Measurements from ENCODE around the gene C3orf18. TPM values are rescaled to one million over a fixed set of nuclear protein-coding genes. Genes with fewer than 3 reads are reported as not detected.

C3orf18 gene
- total RNA-seq, 4 donors from 2014 or later, result 1.1 to 26.4 (median 3.2) TPM; not detected in 1

DNA sequence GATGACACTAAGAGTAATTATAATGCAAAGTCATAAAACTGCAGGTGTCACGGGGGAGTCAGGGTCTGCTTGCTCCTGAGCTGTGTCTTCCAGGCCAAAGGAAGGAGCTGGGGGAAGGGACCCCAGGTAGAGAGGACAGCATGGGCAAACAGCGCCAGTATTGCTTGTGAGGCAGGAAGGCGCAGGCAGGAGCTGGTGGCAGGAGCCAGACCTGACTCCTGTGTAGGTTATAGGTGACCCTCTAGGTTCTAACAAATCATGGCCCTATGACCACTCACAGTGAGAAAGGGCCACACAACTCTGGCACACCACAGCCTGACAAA is 42.2 kb upstream of the C3orf18 start:
- Histone ChIP-seq H3K27ac (peak overlapping the region; percentile 81 to 92 (median 88)), H3K36me3 (peaks cover 0 to 29% (median 0%) of the 10 kb centered on the region in 3 donors), H3K4me1 (peaks cover 0 to 70% (median 15%) of the 10 kb centered on the region in 4 donors), H3K27me3 (no peaks in the 10 kb centered on the region), H3K9me3 (no peaks in the 10 kb centered on the region), H3K4me3 (peak overlapping the region in 3 of 4 donors; percentile 63 to 87 (median 74))
- TF ChIP-seq, protein P1, sequence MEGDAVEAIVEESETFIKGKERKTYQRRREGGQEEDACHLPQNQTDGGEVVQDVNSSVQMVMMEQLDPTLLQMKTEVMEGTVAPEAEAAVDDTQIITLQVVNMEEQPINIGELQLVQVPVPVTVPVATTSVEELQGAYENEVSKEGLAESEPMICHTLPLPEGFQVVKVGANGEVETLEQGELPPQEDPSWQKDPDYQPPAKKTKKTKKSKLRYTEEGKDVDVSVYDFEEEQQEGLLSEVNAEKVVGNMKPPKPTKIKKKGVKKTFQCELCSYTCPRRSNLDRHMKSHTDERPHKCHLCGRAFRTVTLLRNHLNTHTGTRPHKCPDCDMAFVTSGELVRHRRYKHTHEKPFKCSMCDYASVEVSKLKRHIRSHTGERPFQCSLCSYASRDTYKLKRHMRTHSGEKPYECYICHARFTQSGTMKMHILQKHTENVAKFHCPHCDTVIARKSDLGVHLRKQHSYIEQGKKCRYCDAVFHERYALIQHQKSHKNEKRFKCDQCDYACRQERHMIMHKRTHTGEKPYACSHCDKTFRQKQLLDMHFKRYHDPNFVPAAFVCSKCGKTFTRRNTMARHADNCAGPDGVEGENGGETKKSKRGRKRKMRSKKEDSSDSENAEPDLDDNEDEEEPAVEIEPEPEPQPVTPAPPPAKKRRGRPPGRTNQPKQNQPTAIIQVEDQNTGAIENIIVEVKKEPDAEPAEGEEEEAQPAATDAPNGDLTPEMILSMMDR (IDR thresholded peaks at IDR 0.05), result no peak
- TF ChIP-seq POLR2A (IDR thresholded peaks at IDR 0.05), result no peak
- DNase-seq, result no peak

DNA sequence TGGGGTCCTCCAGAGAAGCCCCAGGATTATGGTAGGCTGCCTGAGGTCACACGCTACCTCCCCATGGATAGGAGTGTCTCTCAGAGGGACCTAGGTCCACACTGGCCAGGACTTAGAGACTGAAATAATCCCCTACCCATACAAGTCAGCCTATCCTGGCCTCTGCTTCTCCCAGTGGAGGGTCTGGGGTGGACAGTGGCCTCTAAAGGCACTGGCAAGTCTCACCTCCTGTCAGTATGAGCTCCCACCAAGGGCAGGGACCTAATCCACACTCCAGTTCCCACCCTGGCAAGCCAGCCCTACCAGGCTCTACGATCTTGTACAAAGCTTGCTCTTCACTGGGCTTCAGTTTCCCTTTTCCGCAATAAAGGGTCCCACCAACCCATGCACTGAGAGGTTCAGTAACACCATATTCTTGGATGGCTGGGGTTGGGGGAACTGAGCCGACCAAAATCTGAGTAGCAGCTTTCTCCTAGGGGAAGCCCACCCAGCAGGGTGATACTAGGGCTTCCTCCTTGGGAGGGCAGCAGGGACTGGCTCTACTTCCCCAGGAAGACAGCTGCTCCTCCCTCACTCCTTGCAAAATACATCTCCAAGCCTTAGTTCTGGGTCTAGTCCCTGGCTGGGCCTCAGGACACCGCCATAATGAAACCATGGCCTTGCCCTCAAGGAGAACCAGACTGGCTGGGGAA is 41.7 kb upstream of the C3orf18 start:
- DNase-seq, result no peak
- peak overlapping the region in 3 of 4 donors; percentile 63 to 87 (median 74) for H3K4me3 ChIP-seq
- H3K9me3 ChIP-seq, result no peaks in the 10 kb centered on the region
- no peaks in the 10 kb centered on the region for H3K27me3 ChIP-seq
- H3K4me1 ChIP-seq, result peaks cover 0 to 70% (median 15%) of the 10 kb centered on the region in 4 donors
- peak overlapping the region; percentile 19 to 92 (median 84) for H3K27ac ChIP-seq
- TF ChIP-seq, protein P1 (IDR thresholded peaks at IDR 0.05), result no peak
- TF ChIP-seq POLR2A (IDR thresholded peaks at IDR 0.05), result no peak
- peaks cover 0 to 34% (median 0%) of the 10 kb centered on the region in 3 donors for H3K36me3 ChIP-seq

DNA sequence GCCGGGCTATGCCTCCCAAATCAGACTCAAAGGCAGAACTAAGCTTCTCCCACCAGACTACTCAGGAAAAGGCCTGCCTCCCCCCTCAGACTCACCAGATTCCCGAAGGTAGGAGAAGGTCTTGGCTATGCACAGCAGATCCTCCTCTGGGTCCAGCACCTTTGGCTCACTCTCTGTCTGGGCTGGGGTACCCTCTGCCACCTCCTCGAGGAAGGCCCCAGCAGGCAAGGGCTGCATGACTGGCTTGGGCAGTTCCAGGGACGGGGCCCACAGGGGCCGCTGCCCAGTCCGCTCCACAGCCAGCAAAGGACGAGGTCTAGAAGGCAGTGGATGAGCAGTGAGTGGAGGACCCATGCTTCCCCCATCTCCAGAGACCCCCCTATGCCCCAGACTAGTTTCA is 40.7 kb upstream of the C3orf18 start:
- Histone ChIP-seq H3K9me3 (no peaks in the 10 kb centered on the region), H3K27me3 (no peaks in the 10 kb centered on the region), H3K36me3 (peaks cover 0 to 34% (median 0%) of the 10 kb centered on the region in 3 donors), H3K4me3 (peak overlapping the region in 1 of 4 donors; percentile 87), H3K27ac (peak overlapping the region; percentile 11 to 81 (median 58)), H3K4me1 (peaks cover 0 to 65% (median 15%) of the 10 kb centered on the region in 4 donors)
- no peak for DNase-seq
- TF ChIP-seq POLR2A (IDR thresholded peaks at IDR 0.05), result no peak
- TF ChIP-seq, protein P1 (IDR thresholded peaks at IDR 0.05), result no peak

DNA sequence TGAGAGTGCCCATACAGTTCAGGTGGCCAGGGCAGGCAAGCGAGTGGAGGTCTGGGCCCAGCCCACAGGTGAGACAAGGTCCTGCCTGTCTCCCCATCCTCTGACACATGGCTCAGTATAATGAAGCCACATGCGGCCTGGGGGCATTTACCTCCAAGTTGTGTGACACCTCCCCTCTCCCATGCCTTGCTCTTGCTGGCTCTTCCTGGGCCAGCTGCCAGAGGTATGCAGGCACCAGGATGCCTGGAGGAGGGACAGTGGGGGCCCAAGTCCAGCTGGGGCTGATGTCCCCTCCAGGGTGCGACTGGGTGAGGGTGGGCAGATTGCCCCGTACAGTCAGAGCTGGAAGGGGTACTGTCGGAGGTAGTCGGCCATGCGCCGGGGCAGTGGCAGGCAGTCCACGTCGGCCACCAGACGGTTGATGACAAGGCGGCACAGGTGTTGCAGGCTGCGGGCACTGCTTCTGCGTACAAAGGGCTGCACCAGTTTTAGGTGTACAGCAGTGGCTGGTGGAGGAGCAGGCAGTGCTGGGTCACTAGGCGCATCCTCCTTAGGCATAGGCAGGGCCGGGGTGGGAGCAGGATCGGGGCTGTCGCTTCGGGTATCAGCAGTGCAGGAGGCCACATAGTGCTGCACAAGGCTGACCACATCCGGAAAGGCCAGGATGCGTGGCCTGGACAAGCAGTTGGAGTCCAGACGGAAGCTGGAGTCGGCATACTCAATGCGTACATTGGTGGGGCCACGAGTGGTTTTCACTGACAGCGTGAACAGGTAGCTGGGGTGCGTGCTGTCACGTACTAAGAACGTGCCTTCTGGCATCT is 39.9 kb upstream of the C3orf18 start:
- TF ChIP-seq POLR2A (IDR thresholded peaks at IDR 0.05), result no peak
- TF ChIP-seq, protein P1 (IDR thresholded peaks at IDR 0.05), result no peak
- Histone ChIP-seq H3K36me3 (peaks cover 0 to 34% (median 0%) of the 10 kb centered on the region in 3 donors), H3K4me1 (peaks cover 6 to 65% (median 18%) of the 10 kb centered on the region in 4 donors), H3K9me3 (no peaks in the 10 kb centered on the region), H3K4me3 (peak overlapping the region in 3 of 4 donors; percentile 1 to 87 (median 12)), H3K27ac (peak overlapping the region; percentile 24 to 65 (median 48)), H3K27me3 (no peaks in the 10 kb centered on the region)
- no peak for DNase-seq

DNA sequence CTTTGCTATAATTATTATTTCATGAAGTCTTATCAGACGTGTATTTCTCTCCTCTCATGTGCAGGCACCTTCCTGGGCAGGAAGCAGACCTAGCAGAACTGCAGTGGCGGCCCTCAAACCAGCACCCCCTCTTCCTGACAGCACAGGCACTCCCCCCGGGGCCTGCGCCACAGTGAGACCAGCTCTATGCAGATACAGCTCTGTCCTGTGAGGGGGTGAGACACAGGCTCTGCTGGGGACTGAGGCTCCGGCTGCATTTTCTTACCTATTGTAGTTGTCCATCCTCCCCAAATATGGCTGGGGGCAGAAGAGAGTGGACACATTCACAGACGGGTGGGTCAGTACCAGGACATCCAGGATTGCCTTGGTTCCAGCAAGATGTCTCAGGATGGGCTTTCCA is 39.0 kb upstream of the C3orf18 start:
- peak overlapping the region in 1 of 4 donors; percentile 87 for H3K4me3 ChIP-seq
- no peaks in the 10 kb centered on the region for H3K27me3 ChIP-seq
- peaks cover 0 to 34% (median 0%) of the 10 kb centered on the region in 3 donors for H3K36me3 ChIP-seq
- DNase-seq, result peak in 1 of 3 donors; percentile 43
- TF ChIP-seq POLR2A (IDR thresholded peaks at IDR 0.05), result no peak
- TF ChIP-seq, protein P1 (IDR thresholded peaks at IDR 0.05), result no peak
- H3K9me3 ChIP-seq, result no peaks in the 10 kb centered on the region
- H3K4me1 ChIP-seq, result peaks cover 10 to 72% (median 22%) of the 10 kb centered on the region in 4 donors
- peak overlapping the region; percentile 24 to 65 (median 38) for H3K27ac ChIP-seq

All from Peyer's patch (tissue), 4 donors.